Stimulated activated naive B cell treated with anti-CD40 and anti-IgM and Interleukin-4, amounts not matched to agents 10 μg/mL and 1 μg/mL and 100 μg/mL, for 72 hours (primary cell): ENCODE measurements around the gene HDAC11.
"Not testable (repeated sequence)": the region's sequence is repeated elsewhere in the genome, so short reads cannot be mapped to it uniquely, and the experiment has no call there.

Experiments used
- ATAC-seq, 2 donors: fragments of 150-1000 bp; cut with Tn5 transposase; replicated peaks; 2 replicates each; pipeline ENCODE4 v1.10.0; 2021; ENCODE audit warnings: moderate library complexity in 1 of 2
- DNase-seq: peaks from one replicate; pipeline ENCODE4 v3.0.0; 2021
- H3K27ac Mint-ChIP-seq: one replicate; pipeline ENCODE4 v1.8.0; 2022; ENCODE audit warnings: mild to moderate bottlenecking, mixed read lengths
- H3K27me3 Mint-ChIP-seq, 2 donors: one replicate each; pipeline ENCODE4 v1.8.0; 2022; ENCODE audit warnings: mixed read lengths in 2 of 2
- H3K36me3 Mint-ChIP-seq, 2 donors: one replicate each; pipeline ENCODE4 v1.8.0; 2022; ENCODE audit warnings: mixed read lengths in 2 of 2, mild to moderate bottlenecking in 1 of 2
- H3K4me1 Mint-ChIP-seq, 2 donors: one replicate each; pipeline ENCODE4 v1.8.0; 2022; ENCODE audit warnings: mixed read lengths in 2 of 2, mild to moderate bottlenecking in 1 of 2
- H3K4me3 Mint-ChIP-seq, 2 donors: one replicate each; pipeline ENCODE4 v1.8.0; 2022; ENCODE audit warnings: mild to moderate bottlenecking in 2 of 2, mixed read lengths in 2 of 2, moderate library complexity in 1 of 2
- H3K9me3 Mint-ChIP-seq, 2 donors: one replicate each; pipeline ENCODE4 v1.8.0; 2022; ENCODE audit warnings: mixed read lengths in 2 of 2, mild to moderate bottlenecking in 1 of 2

Gene HDAC11

DNA sequence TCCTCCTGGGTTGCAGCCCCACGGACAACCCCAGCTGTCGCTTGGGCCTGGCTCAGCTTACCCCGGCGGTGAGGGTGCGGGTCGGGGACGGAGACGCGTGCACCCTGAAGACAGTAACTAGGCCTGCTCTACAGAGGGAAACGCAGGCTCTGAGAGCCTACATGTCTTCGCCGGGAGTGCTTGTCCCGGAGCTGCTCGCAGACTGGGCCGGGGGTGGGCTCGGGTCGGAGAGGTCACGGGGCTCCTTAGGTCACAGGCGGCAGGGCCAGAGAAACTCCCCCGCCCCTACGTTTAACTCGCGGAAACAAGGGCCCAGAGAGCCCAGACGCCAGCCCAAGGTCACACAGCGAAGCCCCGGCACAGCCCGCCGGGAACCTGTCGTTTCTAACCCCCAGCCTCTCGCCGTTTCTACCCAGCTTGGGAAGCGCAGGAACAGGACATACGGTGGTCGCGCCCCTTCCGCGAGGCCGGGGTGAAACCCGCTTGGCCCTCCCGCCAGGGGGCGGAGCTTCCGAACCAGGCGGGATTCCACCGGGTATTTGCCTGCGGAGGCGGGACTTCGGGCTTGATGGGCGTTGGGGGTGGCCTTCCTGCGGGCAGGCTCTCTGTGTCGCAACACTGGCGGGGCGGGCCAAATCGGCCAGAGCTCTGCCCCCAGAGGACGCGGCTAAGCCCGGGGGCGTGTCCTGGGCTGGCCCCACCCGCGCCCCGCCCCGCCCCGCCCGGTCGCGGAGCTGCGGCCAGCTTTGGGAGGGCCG lies at the start of gene HDAC11:
HDAC11 (plus strand) TSS at position 725 of the 758 bp plus-strand sequence. CDS start 42 bp downstream, outside the sequence.
- Mint-ChIP-seq H3K4me3 (peak within 1 kb of the TSS; percentile 96 to 97), H3K27ac (peak within 1 kb of the TSS; percentile 96), H3K27me3 (peaks cover 0 to 2% of the 10 kb centered on the region in 2 donors), H3K4me1 (peaks cover 9 to 10% of the 10 kb centered on the region in 2 donors), H3K9me3 (no peaks in the 10 kb centered on the region), H3K36me3 (no peaks in the 10 kb centered on the region)
- peak; percentile 96 to 98 for ATAC-seq
- DNase-seq = peak; percentile 97

GRCh38 chr3:13430411-13430875 lies 49.7 kb upstream of the HDAC11 start:
- not testable (repeated sequence) for H3K9me3 Mint-ChIP-seq, H3K36me3 Mint-ChIP-seq, DNase-seq, H3K27me3 Mint-ChIP-seq, H3K4me1 Mint-ChIP-seq, H3K27ac Mint-ChIP-seq, H3K4me3 Mint-ChIP-seq, ATAC-seq

- Mint-ChIP-seq H3K4me3 (no peak overlapping the region), H3K4me1 (peaks cover 4 to 8% of the 10 kb centered on the region in 2 donors), H3K27me3 (no peaks in the 10 kb centered on the region), H3K36me3 (no peaks in the 10 kb centered on the region), H3K27ac (no peak overlapping the region), H3K9me3 (no peaks in the 10 kb centered on the region)
- DNase-seq (no peak), ATAC-seq (no peak)
These were observed 48.0 kb upstream of the HDAC11 start for GRCh38 chr3:13432093-13432492.

DNA sequence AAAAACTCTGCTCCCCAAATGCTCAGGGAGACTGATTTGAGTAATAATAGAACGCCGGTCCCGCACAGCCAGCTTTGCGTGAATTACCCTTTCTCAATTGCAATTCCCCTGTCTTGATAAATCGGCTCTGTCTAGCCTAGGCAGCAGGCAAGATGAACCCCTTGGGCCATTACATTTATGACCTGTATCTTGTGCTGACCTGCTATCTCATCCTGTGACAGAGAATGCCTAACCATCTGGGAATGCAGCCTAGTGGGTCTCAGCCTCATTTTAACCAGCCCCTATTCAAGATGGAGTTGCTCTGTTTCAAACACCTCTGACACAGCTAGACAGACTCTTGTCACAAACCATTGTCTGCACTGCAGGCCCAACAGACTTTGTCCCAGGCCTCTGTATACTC lies 46.2 kb upstream of the HDAC11 start:
- ATAC-seq = no peak
- no peak for DNase-seq
- H3K9me3 Mint-ChIP-seq = no peaks in the 10 kb centered on the region
- no peaks in the 10 kb centered on the region for H3K27me3 Mint-ChIP-seq
- H3K4me1 Mint-ChIP-seq = no peaks in the 10 kb centered on the region
- H3K4me3 Mint-ChIP-seq = no peak overlapping the region
- H3K36me3 Mint-ChIP-seq = no peaks in the 10 kb centered on the region
- H3K27ac Mint-ChIP-seq = no peak overlapping the region

DNA sequence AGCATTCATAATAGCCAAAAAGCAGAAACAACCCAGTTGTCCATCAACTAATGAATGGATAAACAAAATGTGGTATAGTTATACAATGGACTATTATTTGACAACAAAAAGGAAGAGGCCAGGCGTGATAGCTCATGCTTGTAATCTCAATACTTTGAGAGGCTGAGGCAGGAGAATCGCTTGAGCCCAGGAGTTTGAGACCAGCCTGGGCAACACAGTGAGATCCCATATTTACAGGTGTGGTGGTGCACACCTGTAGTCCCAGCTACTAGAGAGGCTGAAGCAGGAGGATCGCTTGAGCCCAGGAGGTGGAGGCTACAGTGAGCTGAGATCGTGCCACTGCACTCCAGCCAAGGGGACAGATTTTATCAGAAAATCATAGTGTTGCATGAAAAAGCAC lies 43.9 kb upstream of the HDAC11 start:
- not testable (repeated sequence) for H3K4me3 Mint-ChIP-seq, ATAC-seq, DNase-seq, H3K4me1 Mint-ChIP-seq, H3K9me3 Mint-ChIP-seq, H3K27ac Mint-ChIP-seq, H3K36me3 Mint-ChIP-seq, H3K27me3 Mint-ChIP-seq

DNA sequence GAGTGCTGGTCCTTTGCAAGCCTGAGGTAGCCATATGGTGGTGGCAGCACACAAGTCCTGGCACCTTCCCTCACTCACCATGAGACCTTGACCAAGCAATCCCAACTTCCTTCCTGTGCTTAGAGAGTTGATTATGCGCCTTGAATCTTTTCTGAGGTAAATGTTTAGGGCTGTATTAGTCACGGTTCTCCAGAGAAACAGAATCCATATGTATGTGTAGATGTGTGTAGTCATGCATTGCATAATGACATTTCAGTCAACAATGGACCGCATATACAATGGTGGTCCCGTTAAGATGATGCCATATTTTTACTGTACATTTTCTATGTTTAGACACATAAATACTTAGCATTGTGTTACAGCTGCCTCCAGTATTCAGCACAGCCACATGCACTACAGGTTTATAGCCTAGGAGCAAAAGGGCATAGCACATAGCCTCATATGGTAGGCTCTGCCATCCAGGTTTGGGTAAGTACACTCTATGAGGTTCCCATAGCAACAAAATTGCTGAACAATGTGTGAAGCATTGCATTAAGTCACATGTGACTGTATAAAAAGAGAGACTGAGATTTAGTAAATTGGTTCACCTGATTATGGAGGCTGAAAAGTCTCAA lies 39.8 kb upstream of the HDAC11 start:
- no peak for DNase-seq
- Mint-ChIP-seq H3K4me3 (no peak overlapping the region), H3K27ac (no peak overlapping the region), H3K36me3 (no peaks in the 10 kb centered on the region), H3K9me3 (no peaks in the 10 kb centered on the region), H3K27me3 (no peaks in the 10 kb centered on the region), H3K4me1 (no peaks in the 10 kb centered on the region)
- no peak for ATAC-seq

- not testable (repeated sequence) for H3K27ac Mint-ChIP-seq, H3K27me3 Mint-ChIP-seq, DNase-seq, H3K4me3 Mint-ChIP-seq, ATAC-seq, H3K9me3 Mint-ChIP-seq, H3K4me1 Mint-ChIP-seq, H3K36me3 Mint-ChIP-seq
These were observed 37.2 kb upstream of the HDAC11 start for GRCh38 chr3:13442882-13443281.

DNA sequence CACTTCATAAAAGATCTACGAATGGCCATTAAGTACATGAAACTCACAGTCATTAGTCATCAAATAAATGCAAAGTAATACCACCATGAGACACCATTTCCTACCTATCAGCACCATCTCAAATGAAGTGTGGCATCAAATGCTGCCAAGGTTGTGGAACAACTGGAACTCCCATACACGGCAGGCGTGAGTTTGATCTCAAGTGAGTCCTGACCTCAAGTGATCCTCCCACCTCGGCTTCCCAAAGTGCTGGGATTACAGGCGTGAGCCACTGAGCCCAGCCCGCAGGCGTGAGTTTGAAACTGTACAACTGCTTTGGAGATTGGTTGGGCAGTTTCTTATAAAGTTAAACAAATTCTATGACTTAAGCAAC lies 28.8 kb upstream of the HDAC11 start:
- H3K27ac Mint-ChIP-seq = peak overlapping the region; percentile 94
- H3K4me1 Mint-ChIP-seq = peaks cover 6 to 16% of the 10 kb centered on the region in 2 donors

DNA sequence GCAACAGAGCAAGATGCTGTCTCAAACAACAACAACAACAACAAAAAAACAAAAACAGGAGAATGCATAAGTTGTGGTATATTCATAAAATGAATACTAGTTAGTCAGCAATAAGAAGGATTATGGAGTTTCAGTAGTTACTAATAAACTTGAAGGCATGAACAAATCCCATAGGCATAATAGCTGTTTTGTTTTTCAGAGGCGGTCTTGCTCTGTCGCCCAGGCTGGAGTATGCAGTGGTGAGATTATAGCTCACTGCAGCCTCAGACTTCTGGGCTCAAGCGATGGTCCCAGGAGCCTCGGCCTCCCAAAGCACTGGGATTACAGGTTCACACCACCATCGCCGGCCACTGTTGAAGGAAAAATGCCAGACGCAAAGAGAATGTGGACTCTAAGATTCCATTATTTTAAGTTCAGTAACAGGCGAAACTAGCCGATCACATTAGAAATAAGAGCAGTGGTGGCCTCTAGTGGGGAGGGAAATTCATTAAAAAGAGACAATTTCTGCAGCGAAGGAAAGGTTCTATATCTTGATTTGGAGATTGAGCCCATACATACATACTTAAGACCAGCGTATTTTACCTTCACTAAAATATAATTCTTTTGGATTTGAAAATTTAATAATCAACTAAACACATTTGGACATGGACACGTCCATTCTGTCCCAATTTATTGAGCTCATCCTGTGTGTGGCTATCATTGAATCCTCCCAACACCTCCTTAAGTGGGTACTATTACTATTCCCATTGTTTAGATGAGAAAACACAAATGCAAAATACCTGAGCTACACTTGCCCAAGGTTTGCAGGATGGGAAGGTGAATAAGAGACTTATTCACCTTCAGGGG lies 27.4 kb upstream of the HDAC11 start:
- no peaks in the 10 kb centered on the region for H3K36me3 Mint-ChIP-seq
- H3K4me1 Mint-ChIP-seq = peaks cover 6 to 16% of the 10 kb centered on the region in 2 donors
- peak; percentile 33 to 37 for ATAC-seq
- peak; percentile 11 for DNase-seq
- peak overlapping the region; percentile 94 for H3K27ac Mint-ChIP-seq
- H3K9me3 Mint-ChIP-seq = no peaks in the 10 kb centered on the region
- H3K4me3 Mint-ChIP-seq = peak overlapping the region; percentile 86 to 91
- no peaks in the 10 kb centered on the region for H3K27me3 Mint-ChIP-seq

More for the DNA sequence above, 28.8 kb upstream of the HDAC11 start:
- peak; percentile 7 to 9 for ATAC-seq
- Mint-ChIP-seq H3K9me3 (no peaks in the 10 kb centered on the region), H3K27me3 (no peaks in the 10 kb centered on the region), H3K4me3 (peak overlapping the region; percentile 86 to 91), H3K36me3 (no peaks in the 10 kb centered on the region)
- DNase-seq = no peak

GRCh38 chr3:13455644-13456043 lies 24.5 kb upstream of the HDAC11 start:
- H3K27ac Mint-ChIP-seq = no peak overlapping the region
- H3K36me3 Mint-ChIP-seq = no peaks in the 10 kb centered on the region
- ATAC-seq = no peak
- peaks cover 8 to 14% of the 10 kb centered on the region in 2 donors for H3K27me3 Mint-ChIP-seq
- no peak overlapping the region for H3K4me3 Mint-ChIP-seq
- no peak for DNase-seq
- no peaks in the 10 kb centered on the region for H3K9me3 Mint-ChIP-seq
- peaks cover 6 to 16% of the 10 kb centered on the region in 2 donors for H3K4me1 Mint-ChIP-seq

GRCh38 chr3:13457593-13457992 lies 22.5 kb upstream of the HDAC11 start:
- peaks cover 17 to 25% of the 10 kb centered on the region in 2 donors for H3K27me3 Mint-ChIP-seq

DNA sequence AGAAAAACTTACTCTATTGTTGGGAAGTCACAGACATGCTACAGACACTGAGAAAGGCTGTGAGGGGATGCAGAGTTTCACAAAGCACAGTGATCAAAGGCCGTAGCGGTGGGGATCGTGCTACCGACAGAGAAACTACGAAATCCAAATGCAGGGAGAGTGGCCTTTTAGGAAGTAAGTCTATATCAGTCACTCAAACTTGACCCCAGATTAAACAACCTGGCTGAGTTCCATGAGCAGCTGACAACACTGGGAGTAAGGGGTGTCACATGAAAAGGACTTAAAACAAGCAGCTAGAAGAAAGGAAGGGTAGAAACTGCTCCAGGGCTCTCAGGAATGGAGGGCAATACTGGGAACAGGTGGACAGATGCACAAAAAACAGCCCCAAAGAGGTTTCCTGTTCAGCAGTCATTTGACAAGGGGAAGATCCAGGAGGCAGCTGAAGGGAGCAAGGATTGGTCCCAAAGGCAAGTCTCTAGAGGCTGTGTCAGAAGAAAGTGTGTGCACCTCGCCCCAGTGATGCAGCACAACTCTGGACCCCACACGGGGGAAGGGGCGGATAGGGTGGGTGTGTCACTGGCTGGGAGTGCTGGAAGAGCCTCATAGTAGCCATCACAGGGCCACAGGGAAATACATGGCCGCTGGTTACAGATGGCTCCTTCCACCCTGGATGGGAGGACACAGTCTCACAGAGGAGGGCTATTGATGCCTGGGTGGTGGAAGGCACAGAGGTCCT lies 20.3 kb upstream of the HDAC11 start:
- H3K4me3 Mint-ChIP-seq = no peak overlapping the region
- no peak for ATAC-seq
- H3K27ac Mint-ChIP-seq = no peak overlapping the region

More at GRCh38 chr3:13457593-13457992, 22.5 kb upstream of the HDAC11 start:
- no peak for ATAC-seq
- no peak for DNase-seq
- Mint-ChIP-seq H3K9me3 (peaks cover 0 to 3% of the 10 kb centered on the region in 2 donors), H3K4me3 (no peak overlapping the region), H3K4me1 (peaks cover 4 to 9% of the 10 kb centered on the region in 2 donors), H3K27ac (no peak overlapping the region), H3K36me3 (no peaks in the 10 kb centered on the region)

DNA sequence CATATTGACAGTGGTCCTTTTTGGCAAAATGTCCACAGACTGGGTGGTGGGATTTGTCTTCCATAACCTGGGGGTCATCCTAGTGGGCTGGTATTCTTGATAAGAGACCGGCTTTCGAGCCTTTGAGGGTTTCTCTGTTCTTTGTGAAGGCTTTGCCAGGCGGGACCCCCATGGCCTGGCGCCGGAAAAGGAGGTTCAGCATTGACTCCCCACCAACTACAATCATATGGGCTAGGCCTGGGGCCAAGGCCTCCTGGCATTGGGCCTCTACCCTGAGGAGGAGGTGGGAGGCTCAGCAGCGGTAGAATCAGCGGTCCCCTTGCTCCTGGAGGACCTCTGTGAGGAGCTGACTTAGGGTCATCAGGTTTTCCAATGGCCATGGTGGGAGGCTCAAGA lies 19.8 kb upstream of the HDAC11 start:
- ATAC-seq = no peak
- no peak overlapping the region for H3K27ac Mint-ChIP-seq

More for the DNA sequence above, 20.3 kb upstream of the HDAC11 start:
- Mint-ChIP-seq H3K4me1 (peaks cover 0 to 6% of the 10 kb centered on the region in 2 donors), H3K9me3 (peaks cover 0 to 3% of the 10 kb centered on the region in 2 donors), H3K27me3 (peaks cover 17 to 31% of the 10 kb centered on the region in 2 donors), H3K36me3 (no peaks in the 10 kb centered on the region)
- DNase-seq = no peak

More for the DNA sequence above, 19.8 kb upstream of the HDAC11 start:
- no peaks in the 10 kb centered on the region for H3K36me3 Mint-ChIP-seq
- peaks cover 0 to 6% of the 10 kb centered on the region in 2 donors for H3K4me1 Mint-ChIP-seq
- H3K9me3 Mint-ChIP-seq = peaks cover 0 to 3% of the 10 kb centered on the region in 2 donors
- H3K27me3 Mint-ChIP-seq = peaks cover 20 to 35% of the 10 kb centered on the region in 2 donors
- H3K4me3 Mint-ChIP-seq = no peak overlapping the region
- no peak for DNase-seq
